Renal cortex interstitium (tissue), 11 donors: ENCODE data around the gene NAXE. TPM values are rescaled to one million over a fixed set of nuclear protein-coding genes. Genes with fewer than 3 reads are reported as not detected.
"Not testable (repeated sequence)": the region's sequence is repeated elsewhere in the genome, so short reads cannot be mapped to it uniquely, and the experiment has no call there.

ENCODE experiments used
- DNase-seq, 11 donors: peaks; one replicate each; pipeline ENCODE4 v3.0.0-alpha.2; 2013; ENCODE audit warnings: low read depth in 9 of 11, low spot score in 4 of 11; ENCODE audit errors: extremely low read depth in 1 of 11
- polyA plus RNA-seq, 3 donors: library from polyadenylated mRNA; unstranded; fragments of 120-200 nt; gene quantifications; one replicate each; pipeline ENCODE4 v1.2.1, GENCODE V29; 2013; ENCODE audit not compliant: insufficient read length in 3 of 3

NAXE gene
- polyA plus RNA-seq, 3 donors: 67.4 to 76.4 (median 73.0) TPM

DNA sequence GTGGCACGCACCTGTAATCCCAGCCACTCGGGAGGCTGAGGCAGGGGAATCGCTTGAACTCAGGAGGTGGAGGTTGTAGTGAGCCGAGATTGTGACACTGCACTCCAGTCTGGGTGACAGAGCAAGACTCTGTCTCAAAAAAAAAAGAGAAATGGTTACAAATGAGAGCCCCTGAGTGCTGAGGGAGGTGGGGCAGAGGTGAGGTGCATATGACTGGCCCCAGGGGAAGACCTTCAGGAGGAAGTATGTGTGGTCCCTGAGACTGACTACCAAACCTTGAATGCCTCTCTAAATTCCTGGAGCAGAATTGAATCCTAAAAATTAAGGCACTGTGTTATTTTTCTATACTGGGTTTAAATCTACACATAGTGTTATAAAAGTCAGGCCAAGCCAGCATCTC, 15.8 kb downstream of the NAXE start:
- not testable (repeated sequence) for DNase-seq

DNA sequence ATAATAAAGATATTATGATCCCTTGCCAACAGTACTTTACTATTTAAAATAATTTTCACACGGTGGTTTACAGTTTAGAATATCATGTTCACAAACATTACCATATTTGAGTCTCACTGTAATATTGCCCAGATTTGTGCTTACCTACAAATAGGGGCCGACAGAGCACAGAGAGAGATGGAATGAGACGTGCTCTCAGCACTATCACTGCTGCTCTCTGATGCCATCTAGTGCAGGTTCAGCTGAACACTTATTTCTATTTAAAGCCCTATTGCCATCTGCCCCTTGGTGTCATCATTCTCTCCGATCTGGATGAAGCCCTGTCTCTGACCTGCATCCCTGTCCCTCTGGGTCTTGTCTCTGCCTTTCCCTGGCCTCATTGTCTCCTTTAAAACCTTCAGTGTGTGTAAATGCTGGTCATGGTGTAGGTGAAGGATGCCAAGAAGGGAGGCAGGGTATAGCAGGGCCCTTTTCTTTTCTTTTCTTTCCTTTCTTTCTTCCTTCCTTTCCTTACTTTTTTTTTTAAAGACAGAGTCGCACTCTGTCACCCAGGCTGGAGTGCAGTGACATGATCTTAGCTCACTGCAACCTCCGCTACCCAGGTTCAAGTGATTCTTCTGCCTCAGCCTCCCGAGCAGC, 16.6 kb downstream of the NAXE start:
- peak in 3 of 11 donors; percentile 52 to 70 (median 56) for DNase-seq

DNA sequence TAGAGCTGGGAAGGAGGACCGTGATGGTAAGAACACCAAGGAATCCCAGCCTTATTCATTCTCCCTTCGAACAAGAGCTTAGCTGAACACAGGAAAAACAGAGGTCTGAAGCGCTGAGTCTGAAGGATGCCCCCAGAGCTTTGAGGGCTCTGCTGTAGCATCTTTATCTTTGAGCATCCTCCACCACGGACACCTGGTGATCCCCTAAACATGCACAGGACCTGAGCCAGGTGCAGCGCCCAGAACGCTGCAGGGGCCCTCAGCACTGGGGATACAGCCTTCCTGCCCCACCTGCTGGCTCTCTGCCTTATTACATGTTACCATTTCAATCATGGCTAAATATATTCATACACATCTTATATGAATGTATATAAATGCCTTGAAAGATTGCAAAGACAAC, 17.4 kb downstream of the NAXE start:
- DNase-seq: no peak

DNA sequence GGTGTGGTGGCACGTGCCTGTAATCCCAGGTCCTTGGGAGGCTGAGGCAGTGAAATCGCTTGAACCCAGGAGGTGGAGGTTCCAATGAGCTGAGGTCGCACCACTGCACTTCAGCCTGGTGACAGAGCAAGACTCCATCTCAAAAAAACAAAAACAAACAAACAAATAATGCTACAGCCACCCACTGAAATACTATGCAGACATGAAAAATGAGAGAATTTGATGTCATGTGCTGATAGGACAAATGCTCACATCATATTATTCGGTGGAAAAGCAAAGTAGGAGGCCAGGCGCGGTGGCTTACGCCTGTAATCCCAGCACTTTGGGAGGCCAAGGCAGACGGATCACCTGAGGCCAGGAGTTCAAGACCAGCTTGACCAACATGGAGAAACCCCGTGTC, 18.5 kb downstream of the NAXE start:
- not testable (repeated sequence) for DNase-seq

DNA sequence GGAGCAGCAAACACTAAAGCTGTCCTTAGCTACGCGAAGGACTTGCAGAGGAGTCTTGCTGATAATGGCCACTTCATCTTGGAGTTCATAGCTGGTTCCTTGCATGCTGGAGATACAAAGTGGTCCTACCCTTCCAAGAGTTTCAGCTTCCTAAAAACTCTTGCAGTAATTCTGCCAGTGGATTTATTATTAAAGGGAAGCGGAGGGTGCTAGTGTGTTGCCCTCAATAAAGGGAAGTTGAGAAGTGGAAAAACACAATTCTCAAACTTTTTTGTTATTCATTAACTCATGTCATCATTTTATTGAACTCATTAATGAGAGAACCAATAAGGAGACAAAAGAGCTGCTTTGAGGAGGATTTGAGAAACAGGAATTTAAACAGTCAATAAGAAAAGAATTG, 21.1 kb downstream of the NAXE start:
- DNase-seq: no peak

- DNase-seq: no peak
Observed at GRCh38 chr1:156615946-156616345, 24.4 kb downstream of the NAXE start.

- peak in 10 of 11 donors; percentile 76 to 90 (median 85) for DNase-seq
Observed at GRCh38 chr1:156616463-156616862, 24.9 kb downstream of the NAXE start.

DNA sequence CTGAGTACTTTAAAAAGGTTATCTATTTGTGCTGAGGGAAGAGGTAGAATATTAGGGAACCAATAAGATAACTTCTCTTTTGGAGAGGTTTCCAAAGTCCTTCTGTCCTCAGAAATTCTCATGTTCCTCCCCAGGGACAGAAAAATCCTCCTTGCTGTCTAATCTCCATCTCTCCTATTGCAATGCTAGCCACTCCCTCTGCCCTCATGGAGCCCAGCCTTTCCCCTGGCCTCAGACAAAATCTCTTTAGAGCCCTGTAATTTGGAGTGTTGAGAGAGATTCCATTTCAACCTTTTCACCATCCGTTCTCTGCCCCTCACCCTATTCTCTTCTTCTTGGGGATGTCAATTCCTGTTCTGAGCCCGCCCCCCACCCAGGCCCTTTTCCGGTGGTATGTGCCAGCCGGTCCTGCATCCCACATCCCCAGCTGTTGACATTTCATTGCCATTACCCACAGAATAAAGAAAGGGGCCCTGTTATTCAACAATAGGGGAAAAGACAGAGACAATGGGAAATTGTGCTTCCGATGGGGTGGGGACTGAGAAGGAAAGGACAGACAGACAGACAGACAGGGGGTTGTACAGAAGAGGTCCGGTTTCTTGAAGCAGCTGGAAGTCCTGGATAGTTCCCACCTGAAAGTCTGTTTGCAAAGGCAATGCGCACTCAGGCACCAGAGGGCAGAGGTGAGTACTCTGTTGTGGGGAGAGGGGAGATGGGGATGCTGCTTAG, 27.4 kb downstream of the NAXE start, which contains the start of gene HAPLN2:
Gene HAPLN2 (plus strand): TSS at position 563 of the 729 bp plus-strand sequence. CDS start 4,076 bp downstream, outside the sequence.
- DNase-seq: no peak

GRCh38 chr1:156619582-156619955, 28.0 kb downstream of the NAXE start:
- DNase-seq: no peak

DNA sequence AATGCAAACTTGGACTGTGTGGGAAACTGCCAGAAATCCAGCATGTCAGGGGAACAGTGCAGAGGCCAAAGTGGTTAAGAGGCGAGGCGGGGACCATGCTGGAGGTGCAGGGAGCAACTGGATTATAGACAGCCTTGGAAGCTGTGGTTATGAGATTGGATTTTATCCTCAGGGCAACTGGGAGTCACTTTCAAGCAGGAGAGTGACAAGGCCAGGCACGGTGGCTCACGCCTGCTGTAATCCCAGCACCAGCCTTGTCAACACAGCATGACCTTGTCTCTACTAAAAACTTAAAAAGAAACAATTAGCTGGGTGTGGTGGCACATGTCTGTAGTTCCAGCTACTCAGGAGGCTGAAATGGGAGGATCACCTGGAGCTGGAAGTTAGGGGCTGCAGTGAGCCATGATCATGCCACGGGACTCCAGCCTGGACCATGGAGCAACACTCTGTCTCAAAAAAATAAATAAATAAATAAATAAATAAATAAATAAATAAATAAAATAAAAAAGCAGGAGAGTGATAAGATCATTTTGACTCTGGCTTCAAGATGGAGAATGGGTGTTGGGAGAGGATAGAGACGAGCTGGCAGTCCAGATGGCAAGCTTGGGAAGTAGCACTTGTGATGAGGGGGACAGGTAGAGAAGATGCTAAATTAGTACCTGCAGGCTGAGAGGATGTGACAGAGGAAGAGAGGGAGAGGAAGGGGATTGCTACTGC, 31.2 kb downstream of the NAXE start:
- DNase-seq: no peak

DNA sequence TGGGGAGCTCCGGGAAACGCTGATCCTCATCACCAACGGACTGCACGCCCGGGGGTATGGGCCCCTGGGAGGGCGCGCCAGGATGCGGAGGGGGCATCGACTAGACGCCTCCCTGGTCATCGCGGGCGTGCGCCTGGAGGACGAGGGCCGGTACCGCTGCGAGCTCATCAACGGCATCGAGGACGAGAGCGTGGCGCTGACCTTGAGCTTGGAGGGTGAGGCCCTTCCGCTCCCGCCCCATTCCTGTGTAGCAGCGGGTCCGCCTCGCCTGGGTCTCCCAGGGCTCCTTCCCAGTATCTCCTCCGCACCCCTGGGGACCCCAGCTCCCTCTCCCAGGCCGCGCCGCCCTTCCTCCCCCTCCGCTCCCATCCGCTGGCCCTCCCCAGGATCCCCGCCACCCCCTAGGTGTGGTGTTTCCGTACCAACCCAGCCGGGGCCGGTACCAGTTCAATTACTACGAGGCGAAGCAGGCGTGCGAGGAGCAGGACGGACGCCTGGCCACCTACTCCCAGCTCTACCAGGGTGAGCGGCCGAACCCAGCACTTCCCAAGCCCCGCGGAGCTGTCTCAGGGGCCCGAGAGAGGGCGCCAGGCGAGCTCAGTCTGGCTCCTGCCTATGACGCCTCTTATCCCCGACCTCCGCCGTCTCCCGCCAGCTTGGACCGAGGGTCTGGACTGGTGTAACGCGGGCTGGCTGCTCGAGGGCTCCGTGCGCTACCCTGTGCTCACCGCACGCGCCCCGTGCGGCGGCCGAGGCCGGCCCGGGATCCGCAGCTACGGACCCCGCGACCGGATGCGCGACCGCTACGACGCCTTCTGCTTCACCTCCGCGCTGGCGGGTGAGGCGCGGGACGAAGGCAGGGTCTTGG, 32.6 kb downstream of the NAXE start:
- DNase-seq: no peak

GRCh38 chr1:156624814-156625435, 33.3 kb downstream of the NAXE start:
- DNase-seq: no peak

GRCh38 chr1:156625436-156626078, 34.0 kb downstream of the NAXE start:
- no peak for DNase-seq

GRCh38 chr1:156626079-156626438, 34.5 kb downstream of the NAXE start:
- no peak for DNase-seq

DNA sequence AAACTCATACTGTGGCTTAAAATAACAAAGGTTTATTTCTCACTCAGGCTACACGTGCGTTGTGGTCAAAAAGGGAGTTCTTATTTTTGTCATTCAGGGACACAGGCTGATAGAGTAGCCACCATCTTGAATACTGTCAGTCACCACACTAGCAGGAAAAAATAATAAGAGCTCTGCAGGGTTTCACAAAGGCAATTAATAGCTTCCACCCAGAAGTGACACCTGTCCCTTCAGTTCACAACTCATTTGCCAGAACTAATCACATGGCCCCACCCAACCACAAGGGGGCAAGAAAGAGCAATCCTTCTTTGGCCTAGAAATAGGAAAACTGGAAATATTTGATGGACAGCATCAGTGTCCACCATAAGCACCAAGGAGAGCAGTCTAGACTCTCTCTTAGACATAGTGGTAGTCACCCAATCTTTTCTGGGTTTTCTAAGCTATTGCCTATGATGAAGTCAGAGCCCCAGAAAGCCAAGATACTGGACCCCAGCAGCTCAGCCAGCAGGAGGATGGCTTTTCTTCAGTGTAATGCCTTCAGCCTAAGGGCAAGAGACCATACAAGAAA, 35.8 kb downstream of the NAXE start:
- no peak for DNase-seq

DNA sequence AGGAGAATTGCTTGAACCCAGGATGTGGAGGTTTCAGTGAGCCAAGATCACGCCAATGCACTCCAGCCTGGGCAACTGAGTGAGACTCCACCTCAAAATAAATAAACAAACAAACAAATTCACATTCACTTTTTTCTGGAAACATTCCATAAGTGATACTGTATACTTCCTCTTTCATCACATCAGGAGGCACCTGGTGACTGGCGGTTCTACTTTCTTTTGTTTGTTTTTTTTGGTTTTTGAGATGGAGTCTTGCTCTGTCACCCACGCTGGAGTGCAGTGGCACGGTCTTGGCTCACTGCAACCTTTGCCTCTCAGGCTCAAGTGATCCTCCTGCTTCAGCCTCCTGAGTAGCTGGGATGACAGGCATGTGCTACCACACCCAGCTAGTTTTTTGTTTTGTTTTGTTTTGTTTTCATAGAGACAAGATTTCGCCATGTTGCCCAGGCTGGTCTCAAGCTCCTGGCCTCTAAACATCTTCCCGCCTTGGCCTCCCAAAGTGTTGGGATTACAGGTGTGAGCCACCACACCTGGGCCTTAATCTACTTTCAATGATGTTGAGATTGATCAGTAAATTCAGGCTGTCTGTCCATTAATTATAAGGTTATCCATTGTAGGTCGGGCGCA, 38.4 kb downstream of the NAXE start:
- DNase-seq: no peak

DNA sequence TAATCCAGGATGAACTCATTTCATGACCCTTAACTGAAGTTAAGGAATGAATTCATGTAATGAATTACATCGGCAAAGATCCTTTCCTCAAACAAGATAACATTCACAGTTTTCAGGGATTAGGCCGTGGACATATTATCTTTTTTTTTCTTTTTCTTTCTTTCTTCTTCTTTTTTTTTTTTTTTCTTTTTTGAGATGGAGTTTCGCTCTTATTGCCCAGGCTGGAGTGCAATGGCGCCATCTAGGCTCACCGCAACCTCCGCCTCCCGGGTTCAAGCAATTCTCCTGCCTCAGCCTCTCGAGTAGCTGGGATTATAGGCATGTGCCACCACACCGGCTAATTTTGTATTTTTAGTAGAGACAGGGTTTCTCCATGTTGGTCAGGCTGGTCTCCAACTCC, 39.6 kb downstream of the NAXE start:
- DNase-seq: not testable (repeated sequence)

GRCh38 chr1:156632355-156632754, 40.8 kb downstream of the NAXE start:
- DNase-seq: no peak
